ENCODE data around the gene ZCRB1.

The ZCRB1 gene

DNA sequence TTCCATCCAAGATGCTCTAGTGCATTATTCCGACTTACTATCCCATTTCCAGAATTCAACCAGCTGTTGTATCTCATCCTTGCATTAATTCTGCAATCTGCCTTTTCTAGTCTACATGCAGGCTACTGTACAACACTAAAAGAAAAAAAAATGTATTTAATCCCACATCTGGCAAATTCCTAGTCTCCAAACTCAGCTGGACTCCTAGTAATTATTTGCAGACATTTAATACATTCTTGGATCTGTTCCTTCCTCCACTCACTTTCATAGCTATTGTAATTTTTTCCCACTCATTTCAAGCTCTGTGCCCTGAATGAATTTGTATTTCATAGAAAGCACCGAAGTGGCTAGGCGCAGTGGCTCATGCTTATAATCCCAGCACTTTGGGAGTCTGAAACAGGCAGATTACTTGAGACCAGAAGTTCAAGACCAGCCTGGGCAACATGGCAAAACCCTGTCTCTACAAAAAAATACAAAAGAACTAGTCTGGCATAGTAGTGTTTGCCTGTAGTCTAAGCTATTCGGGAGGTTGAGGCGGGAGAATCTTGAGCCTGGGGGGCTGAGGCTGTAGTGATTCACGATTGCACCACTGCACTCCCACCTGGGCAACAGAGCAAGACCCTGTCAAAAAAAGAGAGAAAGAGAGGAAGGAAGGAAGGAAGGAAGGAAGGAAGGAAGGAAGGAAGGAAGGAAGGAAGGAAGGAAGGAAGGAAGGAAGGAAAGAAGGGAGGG lies 48.3 kb downstream of the ZCRB1 start:
- DNase-seq = no peak

DNA sequence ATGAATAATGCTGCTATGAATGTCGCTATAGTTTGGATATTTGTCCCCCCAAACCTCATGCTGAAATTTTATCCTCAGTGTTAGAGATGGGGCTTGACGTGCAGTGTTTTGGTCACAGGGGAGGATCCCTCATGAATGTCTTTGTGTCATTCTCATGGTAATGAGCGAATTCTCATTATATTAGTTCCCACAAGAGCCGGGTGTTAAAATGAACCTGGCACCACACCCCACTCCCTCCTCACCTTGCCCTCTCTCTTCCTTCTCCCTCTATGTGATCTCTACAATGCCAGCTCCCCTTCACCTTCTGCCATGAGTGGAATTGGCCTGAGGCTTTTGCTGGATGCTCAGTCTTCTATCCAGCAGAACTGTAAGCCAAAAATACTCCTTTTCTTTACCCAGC lies 50.4 kb downstream of the ZCRB1 start:
- DNase-seq = no peak

- DNase-seq = no peak
Observed at GRCh38 chr12:42273706-42274105, 52.2 kb downstream of the ZCRB1 start.

GRCh38 chr12:42270596-42270995 lies 55.3 kb downstream of the ZCRB1 start:
- no peak for DNase-seq

DNA sequence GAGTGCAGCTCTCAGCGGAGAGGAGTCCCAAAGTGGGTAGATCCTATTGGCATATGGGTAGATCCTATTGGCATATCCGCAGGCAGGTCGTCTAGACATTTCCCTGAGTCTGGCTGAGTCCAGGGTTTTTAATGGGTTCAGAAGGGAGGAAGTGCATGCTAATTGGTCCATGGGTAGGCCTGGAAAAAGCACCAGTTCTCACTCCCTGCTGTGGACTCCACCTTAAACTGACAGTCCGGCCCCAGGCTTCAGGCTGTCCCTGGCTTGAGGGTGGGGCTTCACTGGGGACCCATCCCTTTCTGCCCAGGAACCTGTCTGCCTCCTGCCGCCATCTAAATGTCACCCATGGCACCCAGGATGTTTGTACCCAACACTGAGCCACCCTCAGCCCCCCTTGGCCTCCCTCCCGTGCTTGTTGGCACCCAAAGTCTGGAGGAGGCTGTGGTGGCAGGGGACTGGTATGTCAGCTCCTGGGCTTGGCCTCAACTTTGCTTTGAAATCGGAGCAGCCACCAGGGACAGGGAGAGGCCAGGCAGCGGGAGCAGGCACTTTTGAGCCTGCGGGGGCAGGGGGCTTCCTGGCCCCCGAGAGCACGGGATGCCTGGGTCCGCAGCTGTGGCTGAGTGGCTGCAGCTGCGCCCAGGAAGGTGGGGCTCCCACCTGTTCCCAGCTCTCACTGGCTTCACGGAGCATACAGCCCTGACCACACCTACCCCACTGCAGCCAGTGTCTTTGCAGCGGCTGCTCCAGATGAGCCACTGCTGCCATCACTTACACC lies 58.3 kb downstream of the ZCRB1 start:
- DNase-seq = no peak

- no peak for DNase-seq
Observed at GRCh38 chr12:42266579-42267230, 59.2 kb downstream of the ZCRB1 start.

GRCh38 chr12:42262271-42262670 lies 63.6 kb downstream of the ZCRB1 start:
- peak; percentile 9 for DNase-seq

All from OCI-M1 (cell line).